ENCODE measurements around the gene FAM9C. TPM values are rescaled to one million over a fixed set of nuclear protein-coding genes. Genes with fewer than 3 reads are reported as not detected.

The FAM9C gene
- total and polyA plus RNA-seq, 9 of the 15 experiments (the other 6 are each of a cell fraction or from before 2014, with no cell fraction given) = not detected

- TF ChIP-seq TSC22D4 (tag; IDR thresholded peaks at IDR 0.05) (no peak), ATF2 (CRISPR knock-in tag; IDR thresholded peaks at IDR 0.05) (no peak), SMARCB1 (IDR thresholded peaks at IDR 0.05; ENCODE audit: insufficient read length, low read depth) (no peak), EP300 (IDR thresholded peaks at IDR 0.05; ENCODE audit: low read length) (no peak), CEBPZ (IDR thresholded peaks at IDR 0.05; ENCODE audit: borderline replicate concordance, low read depth, low read length) (no peak), NFIC (IDR thresholded peaks at IDR 0.05) (no peak), RBFOX2 (IDR thresholded peaks at IDR 0.05; ENCODE audit: low read depth, low read length) (no peak), JUNB (CRISPR knock-in tag; conservative IDR thresholded peaks at IDR 0.05) (no peak), BRCA1 (IDR thresholded peaks at IDR 0.05) (no peak), BRCA1 (CRISPR knock-in tag; IDR thresholded peaks at IDR 0.05) (no peak), TCF3 (CRISPR knock-in tag; IDR thresholded peaks at IDR 0.05) (peak; percentile 48), TCF7L2 (IDR thresholded peaks at IDR 0.05; ENCODE audit: low read depth, low read length) (no peak), ZNF408 (CRISPR knock-in tag; IDR thresholded peaks at IDR 0.05; ENCODE audit: low read depth) (no peak), SMARCA4 (IDR thresholded peaks at IDR 0.05) (no peak), DPF2 (IDR thresholded peaks at IDR 0.05) (peak; percentile 36; the same call in 1 of the 2 replicates), STAG1 (CRISPR knock-in tag; IDR thresholded peaks at IDR 0.05; ENCODE audit: borderline replicate concordance) (no peak), KLF16 (IDR thresholded peaks at IDR 0.05) (no peak), ZNF354B (CRISPR knock-in tag; IDR thresholded peaks at IDR 0.05) (no peak), SMAD3 (CRISPR knock-in tag; conservative IDR thresholded peaks at IDR 0.05) (no peak), SMAD4 (CRISPR knock-in tag; conservative IDR thresholded peaks at IDR 0.05) (0 out of 2 replicates have a peak, but pooled peaks have one; percentile 8), ZNF445 (CRISPR knock-in tag; IDR thresholded peaks at IDR 0.05; ENCODE audit: low read depth) (no peak), THRA (IDR thresholded peaks at IDR 0.05) (no peak), MEIS2 (IDR thresholded peaks at IDR 0.05; ENCODE audit: partially characterized antibody) (no peak), SRF (CRISPR knock-in tag; IDR thresholded peaks at IDR 0.05) (no peak), VEZF1 (CRISPR knock-in tag; IDR thresholded peaks at IDR 0.05) (no peak), SMAD2 (IDR thresholded peaks at IDR 0.05; ENCODE audit: low read depth, low read length) (no peak)
Observed at GRCh38 chrX:13036896-13037295, 7.5 kb downstream of the FAM9C start (continued).
